GM19035 (cell line): ENCODE data around the gene PCYOX1L.

Source experiments
- ATAC-seq: cut with Tn5 transposase; IDR thresholded peaks from one replicate; pipeline ENCODE4 v1.9.1; 2021; ENCODE audit not compliant: unreplicated experiment

Gene PCYOX1L, protein sequence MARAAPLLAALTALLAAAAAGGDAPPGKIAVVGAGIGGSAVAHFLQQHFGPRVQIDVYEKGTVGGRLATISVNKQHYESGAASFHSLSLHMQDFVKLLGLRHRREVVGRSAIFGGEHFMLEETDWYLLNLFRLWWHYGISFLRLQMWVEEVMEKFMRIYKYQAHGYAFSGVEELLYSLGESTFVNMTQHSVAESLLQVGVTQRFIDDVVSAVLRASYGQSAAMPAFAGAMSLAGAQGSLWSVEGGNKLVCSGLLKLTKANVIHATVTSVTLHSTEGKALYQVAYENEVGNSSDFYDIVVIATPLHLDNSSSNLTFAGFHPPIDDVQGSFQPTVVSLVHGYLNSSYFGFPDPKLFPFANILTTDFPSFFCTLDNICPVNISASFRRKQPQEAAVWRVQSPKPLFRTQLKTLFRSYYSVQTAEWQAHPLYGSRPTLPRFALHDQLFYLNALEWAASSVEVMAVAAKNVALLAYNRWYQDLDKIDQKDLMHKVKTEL

DNA sequence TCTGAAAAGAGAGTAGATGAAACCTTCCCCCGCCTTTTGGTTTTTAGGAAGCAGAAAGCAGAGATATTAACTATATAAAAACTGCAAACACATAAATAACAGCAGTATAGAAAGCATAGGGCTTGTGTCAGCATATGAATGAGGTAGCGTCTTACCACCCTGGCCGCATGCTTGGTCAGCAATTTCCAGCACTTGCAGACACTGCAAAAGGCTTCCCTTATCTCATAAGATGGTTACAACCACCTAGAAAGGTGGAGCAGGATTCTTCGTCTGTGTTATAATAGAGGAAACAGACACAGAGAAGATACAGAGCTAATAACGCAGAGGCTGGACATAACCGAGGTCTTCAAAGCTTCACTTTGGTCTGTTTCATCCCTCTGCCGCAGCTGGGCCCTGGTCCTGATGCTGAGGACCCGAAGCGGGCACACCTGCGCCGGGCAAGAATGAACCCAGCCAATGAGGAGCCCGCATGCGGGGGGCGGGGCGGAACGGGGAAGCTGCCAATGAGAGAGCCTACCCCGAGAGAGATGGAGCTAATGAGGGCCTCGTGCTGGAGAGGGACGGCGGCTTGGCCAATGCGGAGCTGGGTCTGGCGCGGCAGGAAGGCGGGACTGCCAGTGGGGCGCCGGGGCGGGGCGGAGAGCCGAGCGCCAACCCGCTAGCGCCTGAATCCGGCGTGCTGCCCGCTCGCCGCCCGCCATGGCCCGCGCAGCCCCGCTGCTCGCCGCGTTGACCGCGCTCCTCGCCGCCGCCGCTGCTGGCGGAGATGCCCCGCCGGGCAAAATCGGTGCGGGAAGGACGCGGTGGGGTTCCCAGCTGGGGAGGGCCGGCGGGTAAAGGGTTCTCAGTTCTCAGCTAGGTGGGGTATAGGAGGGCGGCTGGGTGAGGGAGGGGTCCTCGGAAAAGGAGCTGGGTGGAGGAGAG, at the start of gene PCYOX1L:
TSS of gene PCYOX1L (plus strand) at position 677 of the 924 bp plus-strand sequence. CDS start at position 700, 23 bp downstream.
- peak; percentile 99 for ATAC-seq

DNA sequence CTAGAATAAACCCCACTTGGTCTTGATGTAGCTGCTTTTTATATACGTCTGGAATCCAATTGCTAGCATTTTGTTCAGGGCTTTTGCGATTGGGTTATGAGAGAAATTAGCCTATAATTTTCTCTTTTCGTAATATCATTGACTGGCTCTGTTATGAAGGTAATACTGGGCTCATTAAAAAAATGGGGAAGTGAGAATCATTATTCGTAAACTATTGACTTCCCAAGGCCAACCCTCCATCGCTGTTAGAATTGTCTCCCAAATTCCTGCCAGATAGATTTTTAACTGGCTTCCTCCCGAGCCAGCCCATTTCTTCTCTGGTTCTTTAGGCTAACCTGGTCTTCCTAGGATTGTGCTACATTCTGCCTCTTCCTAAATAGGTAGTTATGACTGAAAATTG, 48.5 kb upstream of the PCYOX1L start:
- ATAC-seq = no peak

DNA sequence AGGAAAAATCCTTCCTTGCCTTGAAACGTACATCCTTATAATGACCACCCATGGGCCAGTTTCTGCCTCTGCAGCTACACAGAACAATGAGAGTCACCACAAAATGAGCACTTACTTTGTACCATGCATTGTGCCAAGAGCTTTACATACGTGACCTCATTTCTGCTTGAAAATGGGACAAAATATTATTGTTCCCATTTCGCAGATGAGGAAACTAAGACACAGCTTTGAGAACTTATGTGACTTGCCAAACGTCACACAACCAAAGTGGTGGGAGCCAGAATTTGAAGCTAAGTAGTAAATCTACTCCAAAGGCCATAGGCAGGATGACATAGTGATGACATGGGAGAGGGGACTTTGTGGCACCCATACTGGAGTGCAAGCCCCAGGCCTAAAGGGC, 47.4 kb upstream of the PCYOX1L start:
- ATAC-seq = no peak

DNA sequence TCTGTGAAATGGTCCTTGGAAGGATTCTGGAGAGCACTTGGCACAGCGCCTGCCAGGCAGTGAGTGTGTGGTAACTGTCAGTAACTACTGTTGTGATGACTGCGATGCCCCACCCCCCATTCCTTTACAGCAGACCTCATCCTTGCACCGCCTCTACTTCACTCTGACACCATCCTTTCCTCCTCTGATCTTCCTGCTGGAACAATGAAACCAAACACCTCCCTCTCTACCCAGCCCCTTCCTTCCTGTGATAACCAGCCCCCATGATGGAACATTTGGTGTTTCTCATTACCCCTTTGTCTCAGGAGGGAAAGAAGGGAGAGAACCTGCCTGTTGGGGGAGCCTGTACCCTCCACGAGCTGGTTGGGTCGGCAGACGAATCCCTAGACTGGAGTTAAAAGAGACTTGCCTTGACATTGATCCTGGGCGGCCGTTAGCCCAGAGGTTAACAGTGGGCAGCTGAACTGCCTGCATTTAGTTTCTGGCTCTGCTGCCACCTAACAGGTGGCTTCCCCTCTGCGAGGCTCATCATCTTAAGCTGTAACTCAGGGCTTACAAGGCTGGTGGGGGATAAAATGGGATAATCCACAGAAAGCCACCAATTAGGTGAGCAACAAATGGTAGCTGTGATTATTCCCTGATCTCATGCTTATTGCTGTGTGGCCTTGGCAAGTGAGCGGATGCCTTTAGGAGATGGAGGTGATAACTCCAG, 46.7 kb upstream of the PCYOX1L start:
- no peak for ATAC-seq

DNA sequence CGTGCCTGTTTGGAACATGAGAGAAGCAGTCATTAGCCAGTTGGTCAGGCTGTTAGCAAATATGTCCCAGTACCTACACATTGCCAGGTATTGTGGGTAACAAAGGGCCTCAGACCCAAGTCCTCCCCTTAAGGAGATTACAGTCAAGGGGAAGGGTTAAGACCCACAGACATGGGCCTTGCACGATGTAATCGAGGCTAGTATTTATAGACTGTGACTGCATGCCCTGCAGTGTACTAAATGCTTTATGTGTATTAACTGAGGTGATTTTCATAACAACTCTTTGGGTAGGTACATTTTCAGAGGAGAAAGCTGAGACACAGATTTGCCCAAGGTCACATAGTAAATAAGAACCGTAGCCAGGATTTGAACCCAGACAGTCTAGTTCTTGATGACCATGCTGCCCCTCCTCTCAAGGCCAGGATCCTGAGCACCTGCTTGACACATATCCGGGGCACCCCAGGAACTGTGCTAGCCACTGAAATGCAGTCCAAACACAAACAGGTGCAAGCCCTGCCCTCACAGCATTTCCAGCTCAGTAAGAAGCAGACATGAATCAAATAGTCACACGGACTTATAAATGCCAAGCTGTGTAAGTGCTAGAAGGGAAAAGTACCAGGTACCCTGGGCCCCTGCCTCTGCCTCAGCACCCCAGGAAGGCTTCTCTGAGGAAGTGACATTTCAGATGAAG, 44.5 kb upstream of the PCYOX1L start:
- no peak for ATAC-seq

DNA sequence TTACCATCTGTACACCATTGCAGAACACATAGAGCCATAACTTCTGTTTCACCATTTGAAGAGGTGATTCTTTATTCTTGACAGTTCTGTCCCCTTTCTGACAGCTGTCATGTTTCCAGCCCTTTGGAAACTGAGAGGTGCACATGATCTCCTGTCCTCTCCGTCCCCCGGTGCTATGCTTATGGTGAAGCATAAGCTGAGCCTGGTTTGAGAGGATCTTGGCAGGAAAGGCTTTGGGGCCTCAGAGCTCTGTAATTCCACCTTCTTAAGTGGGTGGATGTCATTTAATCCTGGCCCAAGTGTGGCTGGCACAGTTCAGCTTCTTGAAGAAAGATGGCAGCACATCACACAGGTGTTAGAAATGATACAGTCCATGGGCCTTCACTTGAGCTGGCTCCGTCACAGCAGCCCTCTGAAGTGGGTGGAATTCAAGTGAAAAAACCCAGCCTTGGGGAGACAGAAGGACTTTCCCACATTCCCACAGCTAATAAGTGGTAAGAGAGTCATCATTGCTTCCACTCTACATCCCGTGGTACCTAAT, 43.2 kb upstream of the PCYOX1L start:
- ATAC-seq = no peak

DNA sequence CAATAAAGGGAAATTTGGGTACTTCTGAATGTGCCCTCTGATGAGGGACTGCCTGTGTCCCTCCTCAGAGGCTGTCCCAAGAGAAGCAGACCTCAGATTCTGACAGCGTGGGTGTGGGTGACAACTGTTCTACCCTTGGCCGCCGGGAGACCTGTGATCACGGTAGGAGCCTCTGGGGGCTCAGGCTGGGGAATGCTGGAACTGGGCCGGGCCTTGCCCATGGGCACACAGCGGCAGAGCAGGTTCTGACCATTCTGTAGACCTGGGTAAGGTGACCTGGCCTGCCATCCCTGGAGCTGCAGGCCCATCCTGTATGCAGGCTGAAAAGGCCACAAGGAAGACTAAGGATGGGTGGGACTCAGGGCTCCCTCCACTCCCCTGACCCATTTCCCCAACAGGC, 42.1 kb upstream of the PCYOX1L start:
- ATAC-seq = no peak

DNA sequence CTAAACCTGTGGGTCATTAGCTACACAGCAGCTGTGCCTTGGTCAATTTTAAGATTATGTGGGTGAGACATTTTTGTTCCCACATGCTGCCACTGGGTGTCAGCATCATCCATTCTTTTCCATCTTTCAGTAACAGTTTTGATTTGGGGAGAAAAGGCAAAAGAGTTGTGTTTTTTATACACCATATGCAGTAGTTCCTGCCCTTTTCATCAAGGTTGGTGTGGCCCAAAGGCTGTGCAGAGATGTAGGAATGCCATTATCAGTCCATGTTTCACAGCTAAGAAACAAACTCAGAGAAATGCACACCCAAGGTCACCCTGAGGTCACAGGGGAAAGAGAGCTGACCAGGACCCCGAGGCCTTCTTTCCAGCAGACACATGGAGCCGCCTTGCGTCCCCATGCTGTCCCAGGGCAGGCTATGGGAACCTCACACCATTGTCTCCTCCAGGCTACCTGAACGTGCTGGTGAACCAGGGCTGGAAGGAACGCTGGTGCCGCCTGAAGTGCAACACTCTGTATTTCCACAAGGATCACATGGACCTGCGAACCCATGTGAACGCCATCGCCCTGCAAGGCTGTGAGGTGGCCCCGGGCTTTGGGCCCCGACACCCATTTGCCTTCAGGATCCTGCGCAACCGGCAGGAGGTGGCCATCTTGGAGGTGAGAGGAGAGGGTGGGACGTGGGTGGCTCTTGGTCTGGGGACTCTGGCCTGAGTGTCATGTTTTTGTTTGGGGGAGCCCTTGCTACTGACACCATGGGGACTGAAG, 40.4 kb upstream of the PCYOX1L start:
- ATAC-seq = peak; percentile 55

DNA sequence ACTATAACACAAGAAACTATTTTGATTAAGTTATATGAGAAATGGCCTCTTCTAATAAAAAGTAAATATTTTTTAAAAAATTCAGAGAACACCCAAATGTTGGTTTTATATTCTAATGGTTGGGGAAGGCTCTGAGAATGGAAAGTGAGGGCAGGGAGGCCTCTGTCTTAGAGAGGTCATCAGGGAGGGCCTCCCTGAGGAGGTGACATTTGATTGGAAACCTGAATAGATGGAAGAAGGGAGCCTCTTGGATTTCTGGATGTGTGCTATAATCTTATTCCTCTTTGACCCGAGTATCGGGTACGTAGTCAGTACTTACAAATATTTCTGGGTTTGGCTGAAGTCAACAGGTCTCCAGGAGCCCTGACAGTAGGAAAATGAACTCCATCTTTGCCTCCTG, 38.7 kb upstream of the PCYOX1L start:
- ATAC-seq = no peak

DNA sequence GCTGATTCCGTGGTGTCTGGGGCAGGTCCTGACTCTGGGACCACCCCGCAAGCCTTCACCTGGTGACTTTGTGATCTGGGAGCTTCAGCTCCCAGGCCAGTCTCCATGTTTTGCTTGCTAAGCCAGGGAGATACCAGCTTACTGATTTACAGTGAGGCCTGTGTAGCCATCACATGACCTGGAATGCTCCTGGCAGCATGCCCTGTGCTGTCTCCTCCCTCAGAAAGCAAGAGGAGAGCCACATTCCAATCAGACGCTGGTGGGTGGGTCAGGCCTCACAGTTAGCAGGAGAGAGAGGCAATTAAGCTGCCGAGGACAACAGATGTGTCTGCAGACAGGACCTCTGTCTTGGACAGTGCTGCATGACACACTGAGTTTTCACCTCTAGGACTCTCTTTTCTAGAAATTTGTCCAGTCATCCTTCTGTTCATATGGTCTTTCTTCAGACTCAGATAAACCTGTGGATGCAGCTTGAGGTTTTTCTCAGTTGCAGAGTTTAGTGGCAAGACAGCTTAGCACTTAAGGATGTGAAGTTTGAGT, 37.0 kb upstream of the PCYOX1L start:
- no peak for ATAC-seq

DNA sequence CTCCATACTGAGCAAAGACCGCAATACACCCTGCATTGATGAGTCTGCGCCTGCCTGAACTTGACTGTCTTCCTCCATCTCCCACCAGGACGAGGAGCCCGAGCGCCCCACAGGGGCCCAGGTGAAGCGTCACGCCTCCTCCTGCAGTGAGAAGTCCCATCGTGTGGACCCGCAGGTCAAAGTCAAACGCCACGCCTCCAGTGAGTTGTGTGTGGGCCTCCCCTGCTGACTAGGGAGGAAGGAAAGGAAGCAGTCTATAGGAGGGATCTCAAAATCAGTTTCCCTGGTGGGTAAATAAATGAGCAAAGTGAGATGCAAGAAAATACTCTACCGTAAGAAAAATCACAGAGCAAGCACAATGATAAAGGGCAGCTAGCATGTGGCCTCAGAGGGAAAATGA, 35.3 kb upstream of the PCYOX1L start:
- ATAC-seq = no peak

DNA sequence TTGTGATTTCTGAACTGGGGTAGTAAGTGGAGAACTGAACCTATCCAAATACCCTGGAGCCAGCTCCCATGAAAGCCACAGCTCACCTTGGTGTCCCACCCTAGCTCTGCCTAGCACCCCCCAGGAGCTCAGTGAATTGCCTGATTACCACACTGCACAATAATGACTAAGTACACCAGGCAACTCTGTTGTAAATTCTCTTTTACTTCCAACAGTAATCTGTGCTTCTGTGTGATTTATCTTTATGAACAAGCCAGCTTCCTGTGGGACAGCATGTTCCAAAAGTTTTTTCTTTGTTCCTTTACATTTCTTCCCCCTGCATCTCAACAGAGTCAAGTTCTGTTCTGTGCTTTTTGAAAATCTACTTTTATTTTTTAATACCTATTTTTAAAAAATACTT, 34.6 kb upstream of the PCYOX1L start:
- no peak for ATAC-seq

DNA sequence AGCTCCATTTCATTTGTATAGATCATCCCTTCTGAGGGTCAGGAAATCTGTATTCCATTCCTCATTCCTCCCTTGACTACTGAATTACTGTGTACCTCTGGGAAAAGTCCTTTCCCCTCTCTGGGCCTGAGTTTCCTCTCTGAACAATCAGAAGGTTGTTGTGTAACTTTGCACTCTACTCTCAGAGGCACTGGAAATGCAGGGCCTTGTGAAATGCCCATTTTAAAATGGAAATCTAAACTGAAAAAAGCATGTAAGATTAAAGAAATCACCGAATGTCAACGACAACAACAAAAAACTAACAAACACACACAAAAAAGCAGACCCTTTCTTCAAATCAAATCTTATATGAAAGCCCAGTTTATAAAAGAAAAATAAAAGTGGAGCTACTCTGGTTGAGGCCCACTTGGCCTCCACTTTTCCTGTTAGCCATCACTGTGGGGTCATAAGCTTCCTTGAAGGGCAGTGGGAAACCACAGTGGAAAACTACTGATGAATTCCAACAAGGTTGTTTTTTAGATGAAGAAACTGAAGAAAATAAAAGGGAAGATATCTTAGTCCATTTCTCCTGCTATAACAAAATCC, 34.1 kb upstream of the PCYOX1L start:
- no peak for ATAC-seq

DNA sequence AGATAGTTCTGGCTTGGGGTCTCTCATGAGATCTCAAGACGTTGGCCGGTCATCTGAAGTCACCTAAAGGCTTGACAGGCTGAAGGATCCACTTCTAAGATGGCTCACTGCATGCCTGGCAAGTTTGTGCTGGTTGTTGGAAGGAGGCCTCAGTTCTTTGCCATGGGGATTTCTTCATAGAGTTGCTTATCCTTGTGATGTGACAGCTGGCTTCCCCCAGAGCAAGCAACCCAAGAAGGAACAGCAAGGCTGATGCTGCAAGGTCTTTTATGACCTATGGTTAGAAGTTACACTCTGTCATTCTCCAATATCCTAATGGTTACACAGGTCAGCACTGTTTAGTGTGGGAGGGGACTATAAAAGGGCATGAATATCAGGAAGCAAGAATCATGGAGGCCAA, 33.2 kb upstream of the PCYOX1L start:
- no peak for ATAC-seq

DNA sequence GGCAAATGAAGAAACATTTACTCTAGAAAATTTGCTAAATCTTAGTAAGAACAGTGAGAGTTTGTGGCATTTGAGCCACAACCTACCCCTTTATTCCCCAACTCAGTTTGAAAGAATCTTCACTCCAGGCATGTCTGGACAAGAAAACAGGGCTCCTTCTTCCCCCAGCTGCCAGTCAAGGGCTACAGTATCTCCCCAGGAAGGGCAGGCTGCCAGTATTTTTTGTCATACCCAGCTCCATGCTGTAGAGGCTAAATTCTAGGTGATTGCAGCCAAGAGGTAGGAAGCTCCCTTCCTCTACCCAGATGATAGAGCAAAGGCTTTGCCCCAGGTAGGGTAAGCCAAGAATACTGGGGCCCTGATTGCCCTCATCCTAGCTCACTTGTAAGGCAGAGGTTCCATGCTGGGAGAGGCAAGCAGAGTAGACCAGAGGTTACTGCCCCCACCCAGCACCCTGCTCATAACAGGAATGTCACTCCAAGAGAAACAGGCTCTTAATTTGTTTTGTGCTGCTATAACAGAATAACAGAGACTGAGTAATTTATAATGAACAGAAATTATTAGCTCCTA, 32.6 kb upstream of the PCYOX1L start:
- ATAC-seq = no peak

DNA sequence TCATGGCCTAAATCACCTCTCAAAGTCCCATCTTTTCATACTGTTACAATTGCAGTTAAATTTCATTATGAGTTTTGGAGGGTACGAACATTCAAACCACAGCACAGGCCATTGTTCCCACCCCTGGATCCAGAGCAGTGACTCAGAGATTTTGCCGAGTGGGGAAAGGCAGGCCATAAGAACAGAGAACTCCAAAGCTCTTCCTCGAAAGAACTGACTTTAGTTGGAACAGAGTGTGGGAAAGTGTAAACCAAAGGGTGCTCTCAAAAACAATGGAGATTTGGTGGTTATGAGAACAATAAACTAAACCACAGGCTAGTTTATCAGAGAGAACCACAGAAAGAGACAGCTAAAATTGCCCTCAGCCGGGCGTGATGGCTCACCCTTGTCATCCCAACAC, 32.0 kb upstream of the PCYOX1L start:
- ATAC-seq = no peak

DNA sequence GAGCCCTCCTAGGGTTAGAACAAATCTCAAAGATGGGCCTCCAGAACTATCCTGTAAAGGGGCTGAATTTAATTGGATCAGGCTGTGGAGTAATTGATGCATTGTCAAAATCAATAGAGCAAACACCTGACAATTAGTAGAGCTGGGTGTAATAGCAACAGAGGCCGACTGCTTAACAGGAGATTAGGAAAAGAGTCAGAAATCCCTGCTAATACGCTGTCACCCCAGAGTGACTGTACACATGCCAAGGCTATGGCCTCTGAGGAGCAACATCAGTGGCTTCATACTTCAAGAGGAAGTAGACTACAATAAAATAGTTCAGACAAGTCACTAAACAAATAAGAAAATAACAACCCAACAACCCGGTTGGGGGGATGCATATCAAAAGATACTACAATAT, 31.2 kb upstream of the PCYOX1L start:
- no peak for ATAC-seq

DNA sequence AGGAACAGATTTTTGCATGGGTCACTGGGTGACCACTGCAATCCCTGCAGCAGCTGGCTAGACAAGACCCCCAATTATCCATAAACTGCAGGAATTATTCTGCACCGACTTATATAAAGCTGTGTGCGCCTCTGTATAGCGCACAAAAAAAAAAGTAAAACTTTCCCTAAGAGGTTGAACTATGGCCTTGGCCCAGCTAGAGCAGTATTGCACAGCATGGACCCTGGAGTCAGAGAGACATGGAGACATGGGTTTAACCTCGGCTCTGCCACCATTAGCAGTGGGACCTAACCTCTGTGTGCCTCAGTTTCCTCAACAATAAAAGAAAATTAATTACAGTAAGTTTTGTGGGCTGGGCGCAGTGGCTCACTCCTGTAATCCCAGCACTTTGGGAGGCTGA, 29.7 kb upstream of the PCYOX1L start:
- ATAC-seq = no peak
